Measurements from ENCODE around the gene L3MBTL3.
"Not testable (repeated sequence)": the region's sequence is repeated elsewhere in the genome, so short reads cannot be mapped to it uniquely, and the experiment has no call there.

DNA sequence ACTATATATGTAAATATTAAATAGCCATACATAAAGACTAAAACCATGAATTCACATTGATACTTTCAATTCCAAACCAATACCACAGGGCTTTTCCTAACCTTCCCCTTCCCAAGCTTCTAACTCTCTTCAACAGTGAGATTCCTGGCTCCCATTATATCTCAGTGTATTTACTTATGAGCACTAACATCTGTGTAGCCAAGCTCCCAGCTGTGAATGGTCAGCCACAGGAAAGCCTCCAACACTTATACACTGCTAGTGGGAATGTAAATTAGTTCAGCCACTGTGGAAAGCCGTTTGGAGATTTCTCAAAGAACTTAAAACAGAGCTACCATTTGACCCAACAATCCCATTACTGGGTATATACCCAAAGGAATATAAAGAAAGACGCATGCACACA, 130.6 kb downstream of the L3MBTL3 start:
- TF ChIP-seq, protein P1, sequence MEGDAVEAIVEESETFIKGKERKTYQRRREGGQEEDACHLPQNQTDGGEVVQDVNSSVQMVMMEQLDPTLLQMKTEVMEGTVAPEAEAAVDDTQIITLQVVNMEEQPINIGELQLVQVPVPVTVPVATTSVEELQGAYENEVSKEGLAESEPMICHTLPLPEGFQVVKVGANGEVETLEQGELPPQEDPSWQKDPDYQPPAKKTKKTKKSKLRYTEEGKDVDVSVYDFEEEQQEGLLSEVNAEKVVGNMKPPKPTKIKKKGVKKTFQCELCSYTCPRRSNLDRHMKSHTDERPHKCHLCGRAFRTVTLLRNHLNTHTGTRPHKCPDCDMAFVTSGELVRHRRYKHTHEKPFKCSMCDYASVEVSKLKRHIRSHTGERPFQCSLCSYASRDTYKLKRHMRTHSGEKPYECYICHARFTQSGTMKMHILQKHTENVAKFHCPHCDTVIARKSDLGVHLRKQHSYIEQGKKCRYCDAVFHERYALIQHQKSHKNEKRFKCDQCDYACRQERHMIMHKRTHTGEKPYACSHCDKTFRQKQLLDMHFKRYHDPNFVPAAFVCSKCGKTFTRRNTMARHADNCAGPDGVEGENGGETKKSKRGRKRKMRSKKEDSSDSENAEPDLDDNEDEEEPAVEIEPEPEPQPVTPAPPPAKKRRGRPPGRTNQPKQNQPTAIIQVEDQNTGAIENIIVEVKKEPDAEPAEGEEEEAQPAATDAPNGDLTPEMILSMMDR (IDR thresholded peaks at IDR 0.05) = not testable (repeated sequence)
- TF ChIP-seq POLR2AphosphoS5, EP300 (IDR thresholded peaks at IDR 0.05): not testable (repeated sequence)

Measured in esophagus muscularis mucosa (tissue), 4 donors.